DND-41 (cell line): Measurements from ENCODE around the gene SERF2.

Experiments
- CTCF ChIP-seq: IDR thresholded peaks from 2 replicates; pipeline ENCODE4 v1.5.1; 2012; ENCODE audit warnings: borderline replicate concordance, low read length, moderate library complexity, mild to moderate bottlenecking; ENCODE audit not compliant: poor library complexity, severe bottlenecking; ENCODE audit errors: extremely low read depth
- EZH2 ChIP-seq: IDR thresholded peaks from 3 replicates; pipeline ENCODE4 v1.6.1; 2012; ENCODE audit warnings: borderline replicate concordance, low read depth, mild to moderate bottlenecking, moderate library complexity, low read length, inconsistent platforms; ENCODE audit not compliant: severe bottlenecking

GRCh38 chr15:43824302-43825246 is 32.5 kb downstream of the SERF2 start, which contains the start of gene MFAP1:
- TF ChIP-seq CTCF = no peak
- no peak for TF ChIP-seq EZH2
